GM12874 (cell line): ENCODE measurements around the gene ABCB4.

Source experiments
- CTCF ChIP-seq: IDR thresholded peaks from 2 replicates; pipeline ENCODE4 v1.5.1; 2011; ENCODE audit warnings: low read depth, mild to moderate bottlenecking, control low read depth, low read length, moderate library complexity; ENCODE audit not compliant: insufficient read depth

ABCB4 gene

GRCh38 chr7:87510411-87510875 lies 35.0 kb upstream of the ABCB4 start:
- TF ChIP-seq CTCF, result no peak

GRCh38 chr7:87507446-87507845 lies 32.0 kb upstream of the ABCB4 start:
- no peak for TF ChIP-seq CTCF

GRCh38 chr7:87506246-87507180 lies 31.0 kb upstream of the ABCB4 start:
- TF ChIP-seq CTCF, result no peak

- no peak for TF ChIP-seq CTCF
These were observed 30.2 kb upstream of the ABCB4 start for GRCh38 chr7:87505557-87506245.

GRCh38 chr7:87505122-87505521 lies 29.6 kb upstream of the ABCB4 start:
- TF ChIP-seq CTCF, result no peak

- TF ChIP-seq CTCF, result no peak
These were observed 24.0 kb upstream of the ABCB4 start for GRCh38 chr7:87499494-87499893.

GRCh38 chr7:87498893-87499292 lies 23.4 kb upstream of the ABCB4 start:
- TF ChIP-seq CTCF, result no peak
